ENCODE measurements around the gene TRIM69. TPM values are rescaled to one million over a fixed set of nuclear protein-coding genes. Genes with fewer than 3 reads are reported as not detected.
"Not testable (repeated sequence)": the region's sequence is repeated elsewhere in the genome, so short reads cannot be mapped to it uniquely, and the experiment has no call there.

The TRIM69 gene
- total RNA-seq, 2 experiments from 2014 or later, result 53.0 to 59.5 TPM

GRCh38 chr15:44739222-44739847 lies 3.0 kb downstream of the TRIM69 start:
- Mint-ChIP-seq H3K4me1 (ENCODE audit: low read depth) (peaks cover 45% of the 10 kb centered on the region), H3K4me3 (peak overlapping the region; percentile 8)
- ATAC-seq; H3K27me3 Mint-ChIP-seq (ENCODE audit: low read depth); H3K36me3 Mint-ChIP-seq (ENCODE audit: low read depth); H3K27ac Mint-ChIP-seq; DNase-seq; H3K9me3 Mint-ChIP-seq (ENCODE audit: insufficient read depth): not testable (repeated sequence)
- POLR2A ChIA-PET, result interaction anchor here (0.8 to 21.4 kb wide), 5 partner anchors 12 to 161 kb away, joined by 3 to 2005 read pairs (median 160); partner anchors contain the start of genes B2M, PATL2 and SPG11
- CTCF ChIA-PET, result interaction anchor here (0.8 to 7.0 kb wide), 28 partner anchors 8 to 379 kb away, joined by 3 to 301 read pairs (median 8); partner anchors contain the start of genes B2M, PATL2 and SPG11

- CTCF ChIA-PET, result not testable (repeated sequence)
Observed at GRCh38 chr15:44743454-44743853, 7.1 kb downstream of the TRIM69 start.

GRCh38 chr15:44753345-44753744 lies 17.0 kb downstream of the TRIM69 start:
- peaks cover 35% of the 10 kb centered on the region for H3K9me3 Mint-ChIP-seq (ENCODE audit: insufficient read depth)
- POLR2A ChIA-PET, result interaction anchor here (0.6 kb wide), 2 partner anchors 163 to 217 kb away, joined by 3 read pairs; partner anchors contain the start of gene EIF3J
- no peaks in the 10 kb centered on the region for H3K27me3 Mint-ChIP-seq (ENCODE audit: low read depth)
- CTCF ChIA-PET, result interaction anchor here (1.2 kb wide), 1 partner anchor 175 kb away, joined by 3 read pairs; no protein-coding TSS in a partner anchor
- peaks cover 6% of the 10 kb centered on the region for H3K4me1 Mint-ChIP-seq (ENCODE audit: low read depth)
- peaks cover 32% of the 10 kb centered on the region for H3K36me3 Mint-ChIP-seq (ENCODE audit: low read depth)
- no peak overlapping the region for H3K27ac Mint-ChIP-seq
- H3K4me3 Mint-ChIP-seq, result no peak overlapping the region
- ATAC-seq, result no peak
- no peak for DNase-seq

More at GRCh38 chr15:44743454-44743853, 7.1 kb downstream of the TRIM69 start:
- ATAC-seq; POLR2A ChIA-PET; H3K27me3 Mint-ChIP-seq (ENCODE audit: low read depth); H3K4me3 Mint-ChIP-seq; DNase-seq; H3K27ac Mint-ChIP-seq: not testable (repeated sequence)
- peaks cover 16% of the 10 kb centered on the region for H3K36me3 Mint-ChIP-seq (ENCODE audit: low read depth)
- H3K9me3 Mint-ChIP-seq (ENCODE audit: insufficient read depth), result peaks cover 18% of the 10 kb centered on the region
- H3K4me1 Mint-ChIP-seq (ENCODE audit: low read depth), result peaks cover 11% of the 10 kb centered on the region

- no peaks in the 10 kb centered on the region for H3K9me3 Mint-ChIP-seq (ENCODE audit: insufficient read depth)
- peaks cover 6% of the 10 kb centered on the region for H3K36me3 Mint-ChIP-seq (ENCODE audit: low read depth)
- no peak overlapping the region for H3K27ac Mint-ChIP-seq
- ChIA-PET CTCF (no interaction called here), POLR2A (no interaction called here)
- H3K4me3 Mint-ChIP-seq, result no peak overlapping the region
- no peak for ATAC-seq
- no peaks in the 10 kb centered on the region for H3K27me3 Mint-ChIP-seq (ENCODE audit: low read depth)
- no peaks in the 10 kb centered on the region for H3K4me1 Mint-ChIP-seq (ENCODE audit: low read depth)
- DNase-seq, result no peak
Observed at GRCh38 chr15:44763187-44763586, 26.9 kb downstream of the TRIM69 start.

GRCh38 chr15:44763848-44764247 lies 27.5 kb downstream of the TRIM69 start:
- no peaks in the 10 kb centered on the region for H3K4me1 Mint-ChIP-seq (ENCODE audit: low read depth)
- ATAC-seq (no peak), DNase-seq (no peak)
- H3K36me3 Mint-ChIP-seq (ENCODE audit: low read depth), result peaks cover 9% of the 10 kb centered on the region
- no peak overlapping the region for H3K4me3 Mint-ChIP-seq
- no peaks in the 10 kb centered on the region for H3K9me3 Mint-ChIP-seq (ENCODE audit: insufficient read depth)
- no peak overlapping the region for H3K27ac Mint-ChIP-seq
- no peaks in the 10 kb centered on the region for H3K27me3 Mint-ChIP-seq (ENCODE audit: low read depth)
- ChIA-PET POLR2A (no interaction called here), CTCF (no interaction called here)

- H3K27me3 Mint-ChIP-seq (ENCODE audit: low read depth), result no peaks in the 10 kb centered on the region
- no peak overlapping the region for H3K4me3 Mint-ChIP-seq
- CTCF ChIA-PET, result interaction anchor here (0.7 kb wide), 1 partner anchor 27 kb away, joined by 3 read pairs; no protein-coding TSS in a partner anchor
Observed at GRCh38 chr15:44765036-44765435, 28.7 kb downstream of the TRIM69 start.

GRCh38 chr15:44769521-44769920 lies 33.2 kb downstream of the TRIM69 start:
- no peak for DNase-seq
- ChIA-PET POLR2A (no interaction called here), CTCF (interaction anchor here (1.9 kb wide), 1 partner anchor 31 kb away, joined by 9 read pairs; no protein-coding TSS in a partner anchor)
- Mint-ChIP-seq H3K4me3 (no peak overlapping the region), H3K4me1 (ENCODE audit: low read depth) (peaks cover 5% of the 10 kb centered on the region), H3K27me3 (ENCODE audit: low read depth) (no peaks in the 10 kb centered on the region), H3K9me3 (ENCODE audit: insufficient read depth) (peaks cover 25% of the 10 kb centered on the region), H3K27ac (no peak overlapping the region), H3K36me3 (ENCODE audit: low read depth) (peaks cover 28% of the 10 kb centered on the region)
- ATAC-seq, result no peak

More at GRCh38 chr15:44765036-44765435, 28.7 kb downstream of the TRIM69 start:
- Mint-ChIP-seq H3K27ac (no peak overlapping the region), H3K9me3 (ENCODE audit: insufficient read depth) (peaks cover under 1% of the 10 kb centered on the region), H3K36me3 (ENCODE audit: low read depth) (peaks cover 12% of the 10 kb centered on the region), H3K4me1 (ENCODE audit: low read depth) (no peaks in the 10 kb centered on the region)
- ATAC-seq (no peak), DNase-seq (no peak)
- POLR2A ChIA-PET, result no interaction called here

- ATAC-seq; H3K27ac Mint-ChIP-seq; DNase-seq; H3K4me1 Mint-ChIP-seq (ENCODE audit: low read depth); H3K4me3 Mint-ChIP-seq; H3K27me3 Mint-ChIP-seq (ENCODE audit: low read depth); POLR2A ChIA-PET; CTCF ChIA-PET: not testable (repeated sequence)
- Mint-ChIP-seq H3K36me3 (ENCODE audit: low read depth) (peaks cover 28% of the 10 kb centered on the region), H3K9me3 (ENCODE audit: insufficient read depth) (peaks cover 25% of the 10 kb centered on the region)
Observed at GRCh38 chr15:44770715-44771114, 34.4 kb downstream of the TRIM69 start.

GRCh38 chr15:44775953-44776352 lies 39.6 kb downstream of the TRIM69 start:
- Mint-ChIP-seq H3K27ac (no peak overlapping the region), H3K9me3 (ENCODE audit: insufficient read depth) (peaks cover 15% of the 10 kb centered on the region), H3K27me3 (ENCODE audit: low read depth) (peaks cover 3% of the 10 kb centered on the region), H3K4me1 (ENCODE audit: low read depth) (peaks cover 5% of the 10 kb centered on the region), H3K4me3 (no peak overlapping the region), H3K36me3 (ENCODE audit: low read depth) (peaks cover 9% of the 10 kb centered on the region)
- ATAC-seq, result no peak
- CTCF ChIA-PET, result interaction anchor here (0.6 to 1.0 kb wide), 2 partner anchors 13 to 114 kb away, joined by 3 to 4 read pairs; no protein-coding TSS in a partner anchor
- POLR2A ChIA-PET, result interaction anchor here (0.5 kb wide), 1 partner anchor 57 kb away, joined by 3 read pairs; no protein-coding TSS in a partner anchor
- DNase-seq, result no peak

- Mint-ChIP-seq H3K9me3 (ENCODE audit: insufficient read depth) (no peaks in the 10 kb centered on the region), H3K4me3 (no peak overlapping the region), H3K36me3 (ENCODE audit: low read depth) (no peaks in the 10 kb centered on the region), H3K27me3 (ENCODE audit: low read depth) (peaks cover 3% of the 10 kb centered on the region), H3K27ac (no peak overlapping the region), H3K4me1 (ENCODE audit: low read depth) (peaks cover 7% of the 10 kb centered on the region)
- CTCF ChIA-PET, result no interaction called here
- ATAC-seq (no peak), DNase-seq (no peak)
- POLR2A ChIA-PET, result no interaction called here
Observed at GRCh38 chr15:44779761-44780160, 43.4 kb downstream of the TRIM69 start.

- no peak overlapping the region for H3K27ac Mint-ChIP-seq
- no peak for DNase-seq
- no peak for ATAC-seq
- no peaks in the 10 kb centered on the region for H3K9me3 Mint-ChIP-seq (ENCODE audit: insufficient read depth)
- peaks cover 12% of the 10 kb centered on the region for H3K4me1 Mint-ChIP-seq (ENCODE audit: low read depth)
- peaks cover 3% of the 10 kb centered on the region for H3K27me3 Mint-ChIP-seq (ENCODE audit: low read depth)
- H3K36me3 Mint-ChIP-seq (ENCODE audit: low read depth), result no peaks in the 10 kb centered on the region
- H3K4me3 Mint-ChIP-seq, result no peak overlapping the region
- CTCF ChIA-PET, result interaction anchor here (1.9 to 2.1 kb wide), 2 partner anchors 42 to 202 kb away, joined by 7 to 9 read pairs; no protein-coding TSS in a partner anchor
- POLR2A ChIA-PET, result interaction anchor here (0.7 to 1.6 kb wide), 2 partner anchors 51 to 117 kb away, joined by 3 to 7 read pairs; partner anchors contain the start of gene SPG11
Observed at GRCh38 chr15:44780608-44781007, 44.3 kb downstream of the TRIM69 start.

- H3K27ac Mint-ChIP-seq, result no peak overlapping the region
Observed at GRCh38 chr15:44781128-44781810, 44.9 kb downstream of the TRIM69 start.

More at GRCh38 chr15:44781128-44781810, 44.9 kb downstream of the TRIM69 start:
- H3K27me3 Mint-ChIP-seq (ENCODE audit: low read depth), result peaks cover 3% of the 10 kb centered on the region
- peaks cover 12% of the 10 kb centered on the region for H3K4me1 Mint-ChIP-seq (ENCODE audit: low read depth)
- ChIA-PET POLR2A (interaction anchor here (0.7 to 1.6 kb wide), 2 partner anchors 52 to 118 kb away, joined by 3 to 7 read pairs; partner anchors contain the start of gene SPG11), CTCF (interaction anchor here (0.9 to 2.1 kb wide), 4 partner anchors 43 to 203 kb away, joined by 3 to 9 read pairs (median 5); partner anchors contain the start of gene SPG11)
- H3K9me3 Mint-ChIP-seq (ENCODE audit: insufficient read depth), result no peaks in the 10 kb centered on the region
- DNase-seq (no peak), ATAC-seq (no peak)
- H3K36me3 Mint-ChIP-seq (ENCODE audit: low read depth), result no peaks in the 10 kb centered on the region
- no peak overlapping the region for H3K4me3 Mint-ChIP-seq
